HEK293T (cell line): ENCODE results near the gene DIAPH1.

Experiments
- BHLHE40 ChIP-seq: fragments of 450-650 bp; IDR thresholded peaks from 2 replicates; pipeline ENCODE4 v1.6.1; 2016; ENCODE audit warnings: mild to moderate bottlenecking, moderate library complexity, borderline replicate concordance
- LEF1 ChIP-seq: fragments of 450-650 bp; IDR thresholded peaks from 2 replicates; pipeline ENCODE4 v1.6.1; 2017; ENCODE audit warnings: mild to moderate bottlenecking, borderline replicate concordance
- SUZ12 ChIP-seq: fragments of 450-650 bp; IDR thresholded peaks from 2 replicates; pipeline ENCODE4 v1.6.1; 2016; ENCODE audit warnings: mild to moderate bottlenecking

DNA sequence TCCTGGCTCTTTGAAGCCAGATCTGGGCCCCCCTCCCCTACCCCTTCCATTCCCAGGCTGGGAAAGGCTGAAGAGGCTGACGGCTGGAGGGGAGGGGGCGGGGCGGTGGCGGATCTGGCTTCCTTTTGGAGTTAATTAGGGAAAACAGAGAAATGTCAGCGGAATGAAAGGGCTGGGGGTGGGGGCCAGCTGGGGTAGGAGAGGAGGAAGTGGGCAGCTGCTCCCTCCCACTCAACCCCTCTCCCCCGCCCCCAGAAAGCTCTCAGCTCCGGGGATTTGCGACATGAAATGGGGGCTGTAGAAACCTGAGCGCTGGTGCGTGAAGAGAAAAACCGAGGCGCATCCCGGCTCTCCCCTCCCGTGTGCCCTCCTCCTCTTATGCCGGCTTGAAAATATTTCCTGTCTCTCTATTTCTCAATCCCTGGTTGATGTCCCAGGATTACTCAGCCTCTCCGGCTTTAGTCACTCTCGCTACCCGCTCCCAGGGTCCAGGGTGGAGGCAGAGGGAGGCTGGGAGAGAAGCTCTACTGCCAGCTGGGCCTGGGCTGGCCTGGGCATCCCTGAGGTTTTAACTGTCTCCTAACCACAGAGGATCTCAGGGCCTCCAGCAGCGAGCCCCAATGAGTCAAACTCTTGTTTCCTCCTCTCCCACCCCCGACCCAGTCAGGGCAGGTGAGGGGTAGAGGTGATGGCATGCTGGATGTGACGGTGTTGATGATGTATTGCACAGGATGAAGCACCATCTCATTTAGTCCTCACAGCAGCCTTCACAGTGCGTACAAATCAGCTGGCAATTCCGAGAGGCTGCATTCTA lies 109.8 kb downstream of the DIAPH1 start:
- TF ChIP-seq SUZ12 (no peak), LEF1 (no peak), BHLHE40 (no peak)
